ENCODE results near the gene SOX10.

SOX10 gene

GRCh38 chr22:37931893-37932389 is 52.4 kb downstream of the SOX10 start:
- DNase-seq (ENCODE audit: low read depth in 1 of 2, low spot score in 1 of 2): no peak

GRCh38 chr22:37930952-37931440 is 53.4 kb downstream of the SOX10 start:
- no peak for DNase-seq (ENCODE audit: low read depth in 1 of 2, low spot score in 1 of 2)

- DNase-seq (ENCODE audit: low read depth in 1 of 2, low spot score in 1 of 2): no peak
Observed at GRCh38 chr22:37930270-37930951, 53.9 kb downstream of the SOX10 start.

DNA sequence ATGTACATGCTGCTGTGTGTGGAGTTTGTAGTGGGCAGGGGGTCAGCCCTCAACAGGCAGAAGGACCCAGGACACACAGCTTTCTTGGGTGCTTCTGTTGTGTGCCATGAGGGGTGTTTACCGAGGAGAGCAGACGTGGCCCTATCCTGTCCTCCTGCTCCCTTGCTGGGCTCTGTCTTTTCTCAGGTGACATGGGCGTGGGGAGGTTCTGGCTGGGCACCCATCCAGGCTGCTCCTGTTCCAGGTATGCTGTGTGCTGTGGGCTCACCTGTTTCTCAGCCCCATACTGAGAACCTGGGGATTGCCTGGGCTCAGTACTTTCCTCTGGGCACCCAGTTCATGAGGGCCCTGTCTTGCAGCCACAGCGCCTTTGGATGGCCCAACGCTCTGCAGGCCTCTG is 55.0 kb downstream of the SOX10 start:
- no peak for DNase-seq (ENCODE audit: low read depth in 1 of 2, low spot score in 1 of 2)

GRCh38 chr22:37927637-37927936 is 56.8 kb downstream of the SOX10 start:
- DNase-seq (ENCODE audit: low read depth in 1 of 2, low spot score in 1 of 2): no peak

GRCh38 chr22:37926771-37927636 is 57.4 kb downstream of the SOX10 start:
- no peak for DNase-seq (ENCODE audit: low read depth in 1 of 2, low spot score in 1 of 2)

GRCh38 chr22:37926358-37926757 is 58.0 kb downstream of the SOX10 start:
- no peak for DNase-seq (ENCODE audit: low read depth in 1 of 2, low spot score in 1 of 2)

- DNase-seq (ENCODE audit: low read depth in 1 of 2, low spot score in 1 of 2): no peak
Observed at GRCh38 chr22:37925767-37926166, 58.6 kb downstream of the SOX10 start.

DNA sequence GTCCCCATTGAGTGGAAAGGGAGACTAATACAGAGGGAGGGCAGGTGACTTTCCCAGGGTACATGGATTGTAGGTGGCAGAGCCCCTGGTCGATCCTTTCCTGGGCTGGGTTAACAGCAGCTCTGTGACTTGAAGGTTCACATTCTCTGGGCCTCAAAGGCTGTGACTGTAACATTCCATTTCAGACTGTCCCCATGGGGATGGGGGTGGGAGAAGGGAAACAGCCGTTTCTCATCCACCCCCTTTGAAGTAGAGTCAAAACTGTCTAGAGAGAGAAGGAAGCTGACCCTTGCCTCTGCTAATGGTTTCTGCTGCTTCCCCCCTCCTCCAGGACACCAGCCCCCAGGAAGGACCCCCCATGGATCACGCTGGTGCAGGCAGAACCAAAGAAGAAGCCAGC is 59.0 kb downstream of the SOX10 start:
- DNase-seq (ENCODE audit: low read depth in 1 of 2, low spot score in 1 of 2): no peak

- no peak for DNase-seq (ENCODE audit: low read depth in 1 of 2, low spot score in 1 of 2)
Observed at GRCh38 chr22:37924386-37925065, 59.8 kb downstream of the SOX10 start.

- DNase-seq (ENCODE audit: low read depth in 1 of 2, low spot score in 1 of 2): no peak
Observed at GRCh38 chr22:37923927-37924326, 60.4 kb downstream of the SOX10 start.
